ENCODE data around the gene C6orf89. TPM values are rescaled to one million over a fixed set of nuclear protein-coding genes. Genes with fewer than 3 reads are reported as not detected.
"Not testable (repeated sequence)": the region's sequence is repeated elsewhere in the genome, so short reads cannot be mapped to it uniquely, and the experiment has no call there.

Gene C6orf89
- polyA plus RNA-seq, 1 donor from 2014 or later: 24.6 TPM

- H3K27me3 ChIP-seq (ENCODE audit: insufficient read depth, low read depth, low read length); H4K20me1 ChIP-seq (ENCODE audit: insufficient read depth); H3K36me3 ChIP-seq (ENCODE audit: insufficient read depth, low read length); H3K9ac ChIP-seq (ENCODE audit: low read length); H3K9me2 ChIP-seq (ENCODE audit: insufficient read depth, low read length); H3K4me2 ChIP-seq (ENCODE audit: low read length); H3K9me3 ChIP-seq (ENCODE audit: low read length); H3K27ac ChIP-seq (ENCODE audit: low read length); H3K79me2 ChIP-seq (replicated peaks; ENCODE audit: insufficient read depth, low read length); H3F3A ChIP-seq (ENCODE audit: insufficient read depth, low read length, poor library complexity, severe bottlenecking); H3K4me3 ChIP-seq (ENCODE audit: low read length); H2AFZ ChIP-seq (ENCODE audit: low read depth, low read length): not testable (repeated sequence)
These were observed 55.8 kb downstream of the C6orf89 start for GRCh38 chr6:36941561-36941960.

GRCh38 chr6:36942329-36942728, 56.6 kb downstream of the C6orf89 start:
- H3K27ac ChIP-seq (ENCODE audit: low read length); H3K9me2 ChIP-seq (ENCODE audit: insufficient read depth, low read length); H2AFZ ChIP-seq (ENCODE audit: low read depth, low read length); H3K9ac ChIP-seq (ENCODE audit: low read length); H3K79me2 ChIP-seq (replicated peaks; ENCODE audit: insufficient read depth, low read length); H3K36me3 ChIP-seq (ENCODE audit: insufficient read depth, low read length); H3K9me3 ChIP-seq (ENCODE audit: low read length); H3K4me3 ChIP-seq (ENCODE audit: low read length); H3K4me2 ChIP-seq (ENCODE audit: low read length); H3K27me3 ChIP-seq (ENCODE audit: insufficient read depth, low read depth, low read length); H3F3A ChIP-seq (ENCODE audit: insufficient read depth, low read length, poor library complexity, severe bottlenecking); H4K20me1 ChIP-seq (ENCODE audit: insufficient read depth): not testable (repeated sequence)

GRCh38 chr6:36944650-36945049, 58.9 kb downstream of the C6orf89 start:
- Histone ChIP-seq H3K9me2 (ENCODE audit: insufficient read depth, low read length) (no peaks in the 10 kb centered on the region), H3K79me2 (replicated peaks; ENCODE audit: insufficient read depth, low read length) (no peaks in the 10 kb centered on the region), H3K9me3 (ENCODE audit: low read length) (no peaks in the 10 kb centered on the region), H3K27me3 (ENCODE audit: insufficient read depth, low read depth, low read length) (no peaks in the 10 kb centered on the region), H3K36me3 (ENCODE audit: insufficient read depth, low read length) (no peaks in the 10 kb centered on the region), H3K9ac (ENCODE audit: low read length) (no peak overlapping the region), H3K27ac (ENCODE audit: low read length) (no peak overlapping the region), H3K4me3 (ENCODE audit: low read length) (no peak overlapping the region), H2AFZ (ENCODE audit: low read depth, low read length) (no peak overlapping the region), H4K20me1 (ENCODE audit: insufficient read depth) (no peaks in the 10 kb centered on the region), H3K4me2 (ENCODE audit: low read length) (no peak overlapping the region), H3F3A (ENCODE audit: insufficient read depth, low read length, poor library complexity, severe bottlenecking) (no peaks in the 10 kb centered on the region)
- TF ChIP-seq SMC3 (conservative IDR thresholded peaks at IDR 0.05; ENCODE audit: poor library complexity) (no peak), MXI1 (conservative IDR thresholded peaks at IDR 0.05; ENCODE audit: poor library complexity, severe bottlenecking) (no peak), EP300 (conservative IDR thresholded peaks at IDR 0.05; ENCODE audit: poor library complexity, severe bottlenecking) (no peak), TAF1 (IDR thresholded peaks at IDR 0.05; ENCODE audit: low read depth) (no peak), CTCF (IDR thresholded peaks at IDR 0.05; ENCODE audit: poor library complexity, severe bottlenecking) (no peak), POLR2AphosphoS5 (IDR thresholded peaks at IDR 0.05) (no peak), RAD21 (conservative IDR thresholded peaks at IDR 0.05) (no peak), EZH2 (IDR thresholded peaks at IDR 0.05; ENCODE audit: borderline replicate concordance, insufficient read depth, low read length, poor library complexity, severe bottlenecking) (no peak), REST (IDR thresholded peaks at IDR 0.05; ENCODE audit: borderline replicate concordance) (no peak)

Measured in neural cell (in vitro differentiated cells).